Hematopoietic multipotent progenitor cell (in vitro differentiated cells): ENCODE data around the gene KRTAP5-5. TPM values are rescaled to one million over a fixed set of nuclear protein-coding genes. Genes with fewer than 3 reads are reported as not detected.
"Not testable (repeated sequence)": the region's sequence is repeated elsewhere in the genome, so short reads cannot be mapped to it uniquely, and the experiment has no call there.

Source experiments
- DNase-seq, 3 donors: peaks; one replicate each; pipeline ENCODE4 v3.0.0-alpha.2; 2011 to 2015; ENCODE audit warnings: low read depth in 2 of 3, low spot score in 2 of 3
- total RNA-seq: library from RNA; depleted of rRNA; stranded (reverse); fragments of >200 nt; gene quantifications from one replicate; pipeline ENCODE4 v1.2.3, GENCODE V29; 2012

The KRTAP5-5 gene
- total RNA-seq, 1 donor = not detected

DNA sequence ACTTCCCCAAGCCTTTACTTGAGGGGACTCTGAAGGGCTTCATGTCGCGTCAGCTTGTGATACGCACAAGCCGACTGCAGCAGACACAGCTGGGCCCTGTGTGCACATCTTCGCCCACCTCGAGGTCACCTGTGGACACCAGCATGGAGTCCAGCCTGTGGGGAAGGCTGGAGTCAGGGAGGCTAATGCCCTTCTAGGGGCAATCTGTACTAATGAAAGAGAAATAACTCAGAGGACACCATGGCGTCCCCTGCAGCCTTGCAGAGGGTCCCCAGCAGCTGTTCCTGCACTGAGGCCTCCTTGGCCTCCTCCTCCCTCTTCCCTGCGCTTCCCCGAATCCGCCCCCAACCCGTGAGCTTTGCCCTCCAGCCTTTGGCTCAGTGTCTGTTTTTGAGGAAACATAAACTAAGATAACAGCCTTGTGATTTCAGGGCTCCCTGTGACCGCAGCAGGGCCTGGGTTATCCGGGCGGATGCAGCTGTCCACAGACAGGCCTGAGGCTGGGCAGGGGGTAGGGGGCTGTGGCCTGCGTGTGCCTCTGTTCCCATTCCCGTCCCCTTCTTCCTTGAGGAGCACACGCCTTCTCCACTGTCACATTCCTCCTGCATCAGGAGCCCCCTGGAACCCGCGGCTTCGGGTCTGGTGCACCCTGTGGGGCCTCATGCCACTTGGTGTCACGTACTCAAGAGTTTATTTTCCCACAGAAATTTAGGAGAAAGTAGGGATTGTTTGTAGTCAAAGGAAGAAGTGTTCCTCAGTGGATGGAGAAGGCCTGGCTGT is 25.0 kb downstream of the KRTAP5-5 start:
- peak in 2 of 3 donors; percentile 81 to 89 for DNase-seq

- DNase-seq = no peak
These were observed 25.8 kb downstream of the KRTAP5-5 start for GRCh38 chr11:1655168-1656060.

- DNase-seq = no peak
These were observed 26.5 kb downstream of the KRTAP5-5 start for GRCh38 chr11:1656061-1656441.

GRCh38 chr11:1656670-1657069 is 27.1 kb downstream of the KRTAP5-5 start:
- no peak for DNase-seq

- peak in 2 of 3 donors; percentile 31 to 41 for DNase-seq
These were observed 29.9 kb downstream of the KRTAP5-5 start for GRCh38 chr11:1659506-1659905.

DNA sequence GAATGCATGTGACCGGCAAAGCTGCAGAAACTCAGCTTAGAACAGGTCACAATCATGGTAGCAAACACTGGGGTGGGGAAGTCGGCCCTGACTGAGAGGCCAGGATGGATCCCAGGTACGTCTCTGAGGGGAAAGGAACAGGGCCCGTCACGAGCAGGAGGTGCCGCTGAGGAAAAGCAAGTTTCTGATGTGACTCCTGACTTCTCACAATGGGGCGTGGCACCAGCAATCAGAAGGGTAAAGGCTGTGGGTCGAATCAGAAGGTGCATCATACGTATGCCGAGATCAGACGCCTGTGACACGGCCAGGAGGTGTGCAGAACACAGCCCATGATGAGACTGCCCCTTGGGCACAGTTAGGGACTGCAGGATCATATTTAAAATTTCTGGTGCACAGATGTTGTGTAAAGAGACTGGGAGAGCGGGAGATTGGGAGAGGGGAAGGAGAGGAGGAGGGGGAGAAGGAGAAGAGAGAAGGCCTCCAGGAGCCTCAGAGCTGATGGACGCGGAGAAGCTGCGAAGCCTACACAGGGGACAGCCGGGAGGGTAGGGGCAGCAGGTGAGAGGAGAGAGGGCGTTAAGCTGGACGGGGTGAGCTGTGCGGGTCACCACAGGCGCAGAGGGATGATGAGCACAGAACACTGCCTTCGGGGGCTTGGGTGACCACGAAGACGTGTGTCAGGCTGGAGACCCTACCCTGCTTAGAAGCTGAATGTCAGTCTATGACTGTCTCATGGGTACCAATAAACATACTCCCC is 30.7 kb downstream of the KRTAP5-5 start:
- no peak for DNase-seq

DNA sequence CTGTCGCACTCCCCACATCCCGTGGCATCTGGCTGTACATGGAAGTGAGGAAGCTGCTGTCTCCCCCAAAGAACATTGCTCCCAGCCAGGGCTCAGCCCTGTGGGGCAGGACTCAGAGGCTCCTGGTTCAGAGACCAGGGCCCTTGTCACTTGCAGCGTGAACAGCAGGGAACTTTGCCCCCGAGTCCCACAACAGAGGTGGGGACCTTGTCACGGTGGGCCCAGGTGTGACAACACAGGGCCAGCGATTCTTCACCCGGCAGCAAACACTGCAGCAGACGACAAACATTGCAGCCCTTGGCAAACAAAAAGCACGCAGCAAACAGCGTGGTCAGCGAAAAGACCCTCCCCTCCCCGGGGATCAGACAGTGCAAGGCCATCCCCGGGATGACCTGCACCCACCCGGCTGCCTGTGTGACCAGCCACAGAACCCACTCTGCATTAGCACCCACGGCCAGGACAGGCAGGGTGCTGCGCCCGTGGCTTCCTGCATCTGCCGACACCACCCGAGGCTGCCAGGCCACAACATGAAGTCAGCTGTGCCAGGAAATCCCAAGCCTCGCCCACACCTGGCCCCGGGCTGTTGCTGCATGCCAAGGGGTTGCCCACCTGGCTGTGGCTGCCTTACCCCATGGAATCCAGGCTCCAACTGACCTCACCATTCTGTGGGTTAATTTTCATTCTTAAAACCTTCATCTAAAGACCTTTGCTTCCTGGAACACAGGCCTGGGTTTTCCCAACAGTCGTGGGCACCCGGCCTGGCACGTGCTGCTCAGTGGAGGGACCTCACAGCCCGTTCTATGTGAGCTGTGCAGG is 32.1 kb downstream of the KRTAP5-5 start:
- not testable (repeated sequence) for DNase-seq

DNA sequence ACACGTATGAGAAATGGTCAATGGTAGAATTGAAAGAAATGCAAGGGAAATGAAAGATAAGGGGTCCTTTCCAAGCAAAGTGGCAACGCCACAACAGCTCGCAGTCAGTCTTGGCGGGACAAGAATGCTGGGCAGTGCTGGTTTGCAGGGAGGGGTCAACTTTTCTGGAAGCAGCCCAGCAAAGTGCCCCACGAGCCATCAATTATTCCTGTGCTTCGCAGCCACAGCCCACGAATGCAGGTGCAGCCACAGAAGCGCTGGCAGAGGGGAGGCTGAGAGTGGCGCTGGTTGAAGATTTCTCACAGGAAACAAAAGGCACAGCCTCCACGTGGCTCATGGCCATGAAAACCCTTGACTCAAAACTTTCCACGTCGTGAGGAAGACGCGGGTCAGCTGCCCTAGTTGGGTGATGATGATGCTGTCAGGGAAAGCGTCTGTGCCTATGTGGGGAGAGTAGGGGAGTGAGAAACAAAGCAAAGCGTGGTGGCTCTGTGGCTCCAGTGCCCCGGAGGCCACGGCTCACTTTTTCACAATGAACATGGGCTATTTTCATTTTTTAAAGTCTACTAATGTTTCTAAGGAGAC is 33.2 kb downstream of the KRTAP5-5 start:
- not testable (repeated sequence) for DNase-seq

DNA sequence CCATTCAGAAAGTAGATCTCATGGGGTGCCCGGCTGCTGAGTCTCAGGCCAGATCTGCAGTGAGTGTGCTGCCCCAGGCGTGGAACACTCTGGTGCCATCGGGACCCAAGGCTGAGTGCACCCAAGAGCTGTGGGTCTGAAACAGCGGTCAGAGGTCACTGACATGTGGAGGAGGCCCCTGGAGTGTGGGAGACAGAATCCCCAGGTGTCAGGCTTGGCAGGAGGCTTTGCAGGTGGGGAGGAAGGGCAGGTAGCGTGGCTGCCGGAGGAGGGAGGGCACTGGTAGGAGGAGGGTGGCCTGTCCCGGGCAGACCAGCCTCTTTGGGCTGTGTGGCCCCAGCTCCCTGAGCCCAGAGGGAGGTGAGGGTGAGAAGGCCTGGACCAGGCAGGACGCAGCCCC is 35.7 kb downstream of the KRTAP5-5 start:
- DNase-seq = no peak

- no peak for DNase-seq
These were observed 37.7 kb downstream of the KRTAP5-5 start for GRCh38 chr11:1667121-1667850.

- no peak for DNase-seq
These were observed 38.3 kb downstream of the KRTAP5-5 start for GRCh38 chr11:1667906-1668305.

DNA sequence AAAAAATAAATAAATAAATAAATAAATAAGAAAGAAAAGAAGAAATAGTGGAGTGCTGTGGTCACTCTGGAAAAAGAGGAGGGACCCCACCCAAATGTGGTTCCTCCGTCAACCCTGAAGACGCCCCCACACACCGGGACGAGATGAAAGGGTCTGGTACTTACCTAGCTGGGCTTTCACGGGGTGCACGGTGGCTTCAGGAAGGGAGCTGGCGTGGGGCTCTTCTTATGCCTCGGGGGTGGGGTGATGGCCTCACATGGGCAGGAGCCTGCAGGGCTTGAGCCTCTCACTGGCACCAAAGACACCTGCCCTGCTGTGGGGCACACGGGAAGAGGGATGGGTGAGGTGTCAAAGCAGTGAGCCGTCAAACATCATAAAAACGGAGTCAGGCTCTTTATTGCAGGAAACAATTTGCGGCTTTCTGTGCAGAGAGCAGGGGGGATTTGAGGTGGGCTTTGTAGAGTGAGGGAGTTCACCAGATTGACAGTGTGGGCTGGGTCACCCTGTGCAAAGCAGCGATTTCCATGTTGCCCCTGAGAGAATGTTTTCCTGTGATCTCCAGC is 39.4 kb downstream of the KRTAP5-5 start:
- DNase-seq = no peak

DNA sequence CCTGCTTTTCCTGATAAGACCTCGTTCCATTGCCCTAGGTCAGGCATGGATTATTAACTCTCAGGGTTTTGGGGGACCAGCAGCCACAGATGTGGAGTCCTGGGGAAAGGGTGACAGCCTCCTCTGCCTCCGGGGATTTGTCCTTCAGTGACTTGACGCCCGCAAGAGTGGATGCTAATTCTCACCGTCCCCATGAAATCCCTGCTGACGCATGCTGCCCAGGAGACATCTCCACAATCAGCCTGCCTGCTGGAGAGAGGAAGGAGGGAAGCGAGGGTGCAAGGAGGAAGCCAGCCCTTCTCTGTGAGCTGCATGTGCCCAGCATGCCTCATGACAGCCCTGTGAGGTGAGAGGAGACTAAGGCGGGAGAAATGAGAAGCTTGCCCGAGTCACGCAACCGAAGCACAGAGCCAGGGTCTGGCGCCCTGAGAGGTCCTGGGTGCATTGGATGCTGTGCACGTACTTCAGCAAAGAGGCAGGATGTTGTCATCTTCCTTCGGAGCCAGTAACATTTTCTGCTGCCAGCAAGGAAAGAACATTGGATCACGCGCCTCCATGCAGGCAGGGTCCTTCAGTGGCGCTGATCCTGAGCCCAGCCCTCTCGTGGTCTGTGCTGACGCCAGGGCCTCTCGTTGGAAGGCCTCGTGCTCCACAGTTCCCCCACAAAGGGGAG is 40.1 kb downstream of the KRTAP5-5 start:
- no peak for DNase-seq

DNA sequence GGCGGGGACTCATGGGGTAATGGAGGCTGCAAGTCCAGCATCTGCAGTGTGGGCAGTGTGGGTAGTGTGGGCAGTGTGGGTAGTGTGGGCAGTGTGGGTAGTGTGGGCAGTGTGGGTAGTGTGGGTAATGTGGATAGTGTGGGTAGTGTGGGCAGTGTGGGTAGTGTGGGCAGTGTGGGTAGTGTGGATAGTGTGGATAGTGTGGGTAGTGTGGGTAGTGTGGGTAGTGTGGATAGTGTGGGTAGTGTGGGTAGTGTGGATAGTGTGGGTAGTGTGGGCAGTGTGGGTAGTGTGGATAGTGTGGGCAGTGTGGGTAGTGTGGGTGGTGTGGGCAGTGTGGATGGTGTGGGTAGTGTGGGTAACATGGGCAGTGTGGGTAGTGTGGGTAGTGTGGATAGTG is 40.9 kb downstream of the KRTAP5-5 start:
- not testable (repeated sequence) for DNase-seq

- no peak for DNase-seq
These were observed 41.4 kb downstream of the KRTAP5-5 start for GRCh38 chr11:1670905-1671371.

DNA sequence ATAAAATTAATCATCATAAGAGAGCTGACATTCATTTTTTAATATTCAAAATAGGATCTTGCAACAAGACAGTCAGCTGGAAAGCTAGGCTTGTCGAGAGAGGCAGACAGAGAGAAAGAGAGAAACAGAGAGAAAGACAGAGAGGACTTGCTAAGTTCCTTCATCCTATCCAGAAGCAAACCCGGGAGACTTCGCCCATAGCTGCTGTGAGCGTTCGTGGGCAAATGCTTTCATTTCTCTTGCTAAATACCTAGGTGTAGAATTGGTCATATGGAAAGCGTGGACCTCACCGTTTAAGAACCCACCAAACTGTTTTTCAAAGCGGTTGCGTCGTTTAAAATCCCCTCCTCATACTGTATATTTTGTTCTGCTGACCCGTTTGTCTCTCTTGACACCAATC is 42.1 kb downstream of the KRTAP5-5 start:
- DNase-seq = no peak

GRCh38 chr11:1672613-1673350 is 43.2 kb downstream of the KRTAP5-5 start:
- no peak for DNase-seq
